WERI-Rb-1 (cell line): ENCODE data around the gene IQCM.

ENCODE experiments used
- DNase-seq: peaks from one replicate; pipeline ENCODE4 v3.0.0-alpha.2; 2020
- H3K27ac ChIP-seq: fragments of 250-450 bp; sonication (Bioruptor Pico); 2 replicates; pipeline ENCODE4 v1.5.1; 2020; ENCODE audit warnings: mild to moderate bottlenecking, moderate library complexity
- H3K27me3 ChIP-seq: fragments of 250-450 bp; sonication (Bioruptor Pico); 2 replicates; pipeline ENCODE4 v1.5.1; 2021; ENCODE audit warnings: mild to moderate bottlenecking, low read depth, moderate library complexity; ENCODE audit not compliant: insufficient read depth, severe bottlenecking
- H3K36me3 ChIP-seq: fragments of 250-450 bp; sonication (Bioruptor Pico); 2 replicates; pipeline ENCODE4 v1.5.1; 2020; ENCODE audit warnings: mild to moderate bottlenecking, moderate library complexity
- H3K4me3 ChIP-seq: 2 replicates; pipeline ENCODE4 v1.5.1; 2011; ENCODE audit warnings: low read depth, mild to moderate bottlenecking, control low read depth, low read length
- H3K9me3 ChIP-seq: fragments of 250-450 bp; sonication (Bioruptor Pico); 2 replicates; pipeline ENCODE4 v1.5.1; 2021; ENCODE audit warnings: mild to moderate bottlenecking, moderate library complexity; ENCODE audit not compliant: severe bottlenecking
- CTCF ChIP-seq: IDR thresholded peaks from 2 replicates; pipeline ENCODE4 v1.5.1; 2011; ENCODE audit warnings: low read depth, mild to moderate bottlenecking, control low read depth, inconsistent platforms, low read length

IQCM gene

GRCh38 chr4:149441338-149441737 lies 374.3 kb downstream of the IQCM start:
- Histone ChIP-seq H3K9me3 (no peaks in the 10 kb centered on the region), H3K36me3 (no peaks in the 10 kb centered on the region), H3K27ac (no peak overlapping the region), H3K27me3 (no peaks in the 10 kb centered on the region), H3K4me3 (no peak overlapping the region)
- no peak for TF ChIP-seq CTCF
- no peak for DNase-seq

GRCh38 chr4:149426461-149426860 lies 389.2 kb downstream of the IQCM start:
- H3K27me3 ChIP-seq, result no peaks in the 10 kb centered on the region
- H3K4me3 ChIP-seq, result no peak overlapping the region
- no peak for TF ChIP-seq CTCF
- DNase-seq, result no peak
- no peak overlapping the region for H3K27ac ChIP-seq
- no peaks in the 10 kb centered on the region for H3K36me3 ChIP-seq
- no peaks in the 10 kb centered on the region for H3K9me3 ChIP-seq

GRCh38 chr4:149409555-149409962 lies 406.1 kb downstream of the IQCM start:
- no peak for TF ChIP-seq CTCF
- Histone ChIP-seq H3K27ac (no peak overlapping the region), H3K9me3 (no peaks in the 10 kb centered on the region), H3K27me3 (no peaks in the 10 kb centered on the region), H3K4me3 (no peak overlapping the region), H3K36me3 (no peaks in the 10 kb centered on the region)
- no peak for DNase-seq

- Histone ChIP-seq H3K9me3 (no peaks in the 10 kb centered on the region), H3K27ac (no peak overlapping the region), H3K27me3 (no peaks in the 10 kb centered on the region), H3K36me3 (no peaks in the 10 kb centered on the region), H3K4me3 (no peak overlapping the region)
- no peak for DNase-seq
- TF ChIP-seq CTCF, result no peak
Measured at GRCh38 chr4:149409146-149409545, 406.5 kb downstream of the IQCM start.

GRCh38 chr4:149404143-149404542 lies 411.5 kb downstream of the IQCM start:
- no peaks in the 10 kb centered on the region for H3K36me3 ChIP-seq
- no peak for TF ChIP-seq CTCF
- no peaks in the 10 kb centered on the region for H3K9me3 ChIP-seq
- DNase-seq, result no peak
- H3K4me3 ChIP-seq, result no peak overlapping the region
- H3K27ac ChIP-seq, result no peak overlapping the region
- no peaks in the 10 kb centered on the region for H3K27me3 ChIP-seq

GRCh38 chr4:149403081-149403480 lies 412.6 kb downstream of the IQCM start:
- Histone ChIP-seq H3K9me3 (no peaks in the 10 kb centered on the region), H3K27me3 (no peaks in the 10 kb centered on the region), H3K4me3 (no peak overlapping the region), H3K36me3 (no peaks in the 10 kb centered on the region), H3K27ac (no peak overlapping the region)
- no peak for TF ChIP-seq CTCF
- DNase-seq, result no peak
